NCI-H1694 (cell line): ENCODE results near the gene STARD13.

Source experiments
- DNase-seq: peaks from one replicate; lab custom pipeline; 2025; lab: John Stamatoyannopoulos, UW

The STARD13 gene

DNA sequence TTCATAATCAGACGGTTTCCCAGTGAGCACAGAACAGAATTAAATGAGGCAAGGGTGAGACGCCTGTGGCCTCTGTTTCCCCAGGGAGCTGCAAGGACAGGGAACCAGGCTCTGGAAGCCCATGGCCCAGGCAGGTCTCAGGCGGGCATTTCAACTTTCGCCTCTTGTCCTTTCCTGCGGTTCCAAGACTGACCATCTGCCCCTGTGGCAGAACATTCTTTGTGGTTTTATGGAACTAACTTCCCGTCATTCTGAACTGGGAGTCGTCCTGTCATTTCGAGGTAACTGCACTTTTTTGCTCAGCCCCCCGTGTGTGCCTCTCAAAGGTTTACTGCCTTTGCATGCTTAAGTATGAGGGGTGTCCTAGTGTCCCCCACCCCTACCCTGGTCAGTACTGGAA, 198.5 kb downstream of the STARD13 start:
- no peak for DNase-seq

DNA sequence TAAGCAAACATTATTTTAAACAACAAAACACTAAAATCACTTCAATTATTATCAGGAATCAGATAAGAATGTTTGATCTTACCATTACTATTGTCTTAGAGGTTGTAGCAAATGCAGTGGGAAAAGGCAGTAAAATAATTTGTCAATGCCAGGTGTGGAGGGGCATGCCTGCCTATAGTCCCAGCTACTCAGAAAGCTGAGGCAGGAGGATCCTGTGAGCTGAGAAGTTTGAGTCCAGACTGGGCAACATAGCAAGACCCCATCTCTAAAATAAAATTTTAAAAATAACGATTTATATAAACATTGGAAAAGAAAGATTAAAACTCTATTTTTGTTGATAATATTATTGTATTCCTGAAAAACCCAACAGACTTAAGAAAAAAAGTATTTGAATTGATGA, 202.5 kb downstream of the STARD13 start:
- DNase-seq: no peak

DNA sequence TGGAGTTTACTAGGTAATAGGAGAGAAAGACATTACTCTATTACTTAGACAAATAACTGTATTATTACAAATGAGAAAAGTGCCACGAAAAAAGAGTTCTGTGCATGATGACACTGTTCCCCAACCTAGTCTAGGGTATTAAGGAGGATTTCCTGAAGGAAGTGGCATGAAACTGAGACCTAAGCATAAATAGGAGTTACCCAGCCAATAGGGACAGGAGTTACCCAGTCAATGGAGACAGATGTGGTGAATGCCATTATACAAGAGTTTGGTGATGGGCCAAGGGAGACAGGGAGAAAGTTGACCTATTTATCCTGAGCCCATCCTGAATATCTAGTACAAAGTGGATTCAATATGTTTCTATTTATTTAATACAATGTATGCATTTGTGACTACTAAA, 203.9 kb downstream of the STARD13 start:
- DNase-seq: no peak

DNA sequence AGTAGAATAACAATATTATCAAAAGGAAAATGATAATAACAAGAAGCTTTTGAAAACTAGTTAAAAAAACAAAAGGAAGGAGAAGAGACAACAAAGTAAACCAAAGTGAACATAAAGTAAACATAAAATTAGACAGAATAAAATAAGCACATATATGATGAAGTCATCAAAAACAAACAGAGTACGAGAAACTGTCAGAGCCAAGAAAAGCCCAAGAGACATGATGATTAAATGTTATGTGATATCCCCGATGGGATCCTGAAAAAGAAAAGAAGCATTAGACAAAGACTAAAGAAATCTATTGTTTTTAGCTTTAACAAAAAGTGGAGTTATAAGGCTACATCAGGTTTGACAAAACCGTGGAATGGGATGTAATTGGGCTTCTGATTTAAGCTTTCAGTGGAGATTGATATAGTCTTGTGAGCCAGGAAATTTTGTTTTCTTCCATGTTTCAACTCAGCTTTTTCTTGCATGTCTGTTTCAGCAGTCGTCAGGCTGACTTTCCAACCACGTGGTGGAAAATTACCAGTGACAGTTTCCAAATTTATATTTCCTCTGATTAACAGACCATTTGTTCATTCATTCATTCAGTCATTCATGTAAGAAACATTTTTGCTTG, 204.5 kb downstream of the STARD13 start:
- DNase-seq: no peak

- DNase-seq: no peak
These were observed 205.6 kb downstream of the STARD13 start for GRCh38 chr13:33079960-33080359.

GRCh38 chr13:33078263-33078662, 207.3 kb downstream of the STARD13 start:
- no peak for DNase-seq

DNA sequence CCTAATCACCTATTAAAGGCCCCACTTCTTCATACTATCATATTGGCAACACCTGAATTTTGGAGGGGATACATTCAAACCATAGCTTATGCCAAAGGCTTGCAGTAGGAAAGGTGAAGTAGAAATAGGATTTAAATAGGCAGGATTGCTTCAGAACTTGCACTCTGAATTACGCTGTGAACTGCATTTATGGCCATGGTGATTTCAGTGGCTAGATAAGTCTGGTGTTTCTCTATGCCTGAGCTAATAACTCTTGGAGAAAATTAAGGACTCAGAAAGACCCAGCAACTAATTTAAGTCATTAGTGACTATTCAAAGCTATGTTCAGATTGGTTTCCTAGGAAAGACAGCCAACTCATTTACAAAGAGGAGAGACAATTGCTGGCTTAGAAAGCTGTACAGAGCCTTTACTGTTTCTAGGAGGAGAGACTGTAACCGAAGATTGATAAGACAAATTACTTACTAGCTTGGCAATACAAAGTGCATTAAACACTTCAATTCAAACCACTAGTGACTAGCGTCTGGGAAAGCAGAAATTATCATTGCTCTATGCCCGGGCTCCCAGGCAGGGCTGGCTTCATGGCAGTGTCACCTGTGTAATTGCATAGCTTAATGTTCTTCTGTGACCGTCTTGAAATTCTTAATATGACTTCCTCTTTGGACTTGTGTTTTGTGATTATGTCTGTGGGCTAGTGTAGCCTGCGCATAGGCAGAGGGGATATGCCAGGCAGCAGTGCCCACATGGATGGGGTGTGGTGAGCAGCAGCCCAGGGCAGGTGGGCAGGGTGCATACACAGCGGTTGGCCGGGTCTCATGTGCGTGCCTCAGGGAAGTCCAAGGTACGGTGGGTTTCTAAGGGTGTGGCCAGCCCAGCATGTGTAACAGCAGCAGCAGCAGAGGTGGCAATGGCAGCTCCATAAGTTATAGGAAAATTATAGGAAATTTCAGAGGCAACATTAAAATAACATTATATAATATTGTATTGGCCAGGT, 209.3 kb downstream of the STARD13 start:
- no peak for DNase-seq

GRCh38 chr13:33073338-33073737, 212.2 kb downstream of the STARD13 start:
- DNase-seq: no peak

GRCh38 chr13:33072759-33073158, 212.8 kb downstream of the STARD13 start:
- no peak for DNase-seq

GRCh38 chr13:33072282-33072681, 213.3 kb downstream of the STARD13 start:
- DNase-seq: no peak

GRCh38 chr13:33070713-33071112, 214.8 kb downstream of the STARD13 start:
- no peak for DNase-seq

GRCh38 chr13:33069365-33069764, 216.2 kb downstream of the STARD13 start:
- DNase-seq: no peak

- no peak for DNase-seq
These were observed 219.2 kb downstream of the STARD13 start for GRCh38 chr13:33066329-33066728.

- DNase-seq: no peak
These were observed 224.7 kb downstream of the STARD13 start for GRCh38 chr13:33060815-33061214.

DNA sequence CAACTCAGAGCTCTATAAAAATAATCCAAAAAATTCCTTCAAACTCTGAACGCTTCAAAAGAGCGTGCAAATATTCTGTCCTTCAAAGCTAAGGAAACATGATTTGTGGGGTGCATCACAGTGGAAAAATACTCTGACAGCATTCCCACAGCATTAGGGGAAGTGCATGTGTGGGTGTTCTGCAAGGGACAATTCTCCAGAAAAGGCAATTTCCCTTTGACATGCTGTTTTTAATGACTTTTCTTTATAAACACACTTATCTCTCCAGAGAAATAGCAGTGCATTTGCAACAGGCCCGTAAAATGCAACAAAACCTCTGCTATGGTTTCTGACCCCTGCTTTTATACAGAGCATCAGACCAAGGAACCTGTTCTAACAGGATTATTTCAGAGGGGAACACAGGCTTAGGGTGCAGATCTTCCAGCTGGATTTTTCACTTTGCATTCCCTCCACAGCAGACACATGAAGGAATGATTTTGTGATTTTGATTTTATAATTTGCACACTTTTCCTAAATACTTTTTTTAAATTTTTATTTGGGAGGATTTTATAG, 226.7 kb downstream of the STARD13 start:
- DNase-seq: no peak

DNA sequence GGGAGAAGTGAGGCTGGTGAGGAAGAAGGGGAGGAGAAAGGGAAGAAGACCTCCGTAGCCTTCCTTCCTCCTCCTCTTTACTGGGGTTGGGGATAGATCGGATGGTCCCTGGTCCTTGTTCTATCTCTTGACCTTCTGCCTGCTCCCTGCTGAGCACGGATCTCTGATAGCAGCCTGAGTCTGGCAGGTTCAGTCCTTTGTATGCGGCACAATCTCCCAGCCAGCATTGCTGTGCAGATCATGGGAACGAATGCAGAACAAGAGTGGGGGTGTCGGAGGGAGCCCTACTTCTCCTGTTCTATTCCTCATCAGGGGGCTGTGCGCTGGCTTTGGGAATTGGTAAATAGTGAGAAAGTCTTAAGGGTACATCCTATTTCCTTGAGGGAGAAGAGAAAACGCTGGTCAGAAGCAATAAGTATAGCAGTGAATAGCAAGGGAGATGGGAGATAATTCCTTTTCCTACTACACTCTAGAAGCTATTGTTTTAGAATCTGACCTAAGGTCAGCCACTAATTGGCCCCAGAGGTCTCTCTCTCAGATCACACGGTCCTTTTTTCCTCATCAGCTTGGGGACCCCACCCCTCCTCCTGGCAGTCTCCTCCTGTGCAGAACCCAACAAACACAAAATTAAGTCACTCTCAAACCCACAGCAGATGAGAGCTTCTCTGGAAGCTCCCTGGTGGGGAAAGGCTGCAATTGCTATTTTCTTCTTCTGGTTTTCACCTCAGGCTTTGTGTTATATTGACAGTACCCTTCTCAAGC, 228.4 kb downstream of the STARD13 start:
- peak; percentile 16 for DNase-seq

DNA sequence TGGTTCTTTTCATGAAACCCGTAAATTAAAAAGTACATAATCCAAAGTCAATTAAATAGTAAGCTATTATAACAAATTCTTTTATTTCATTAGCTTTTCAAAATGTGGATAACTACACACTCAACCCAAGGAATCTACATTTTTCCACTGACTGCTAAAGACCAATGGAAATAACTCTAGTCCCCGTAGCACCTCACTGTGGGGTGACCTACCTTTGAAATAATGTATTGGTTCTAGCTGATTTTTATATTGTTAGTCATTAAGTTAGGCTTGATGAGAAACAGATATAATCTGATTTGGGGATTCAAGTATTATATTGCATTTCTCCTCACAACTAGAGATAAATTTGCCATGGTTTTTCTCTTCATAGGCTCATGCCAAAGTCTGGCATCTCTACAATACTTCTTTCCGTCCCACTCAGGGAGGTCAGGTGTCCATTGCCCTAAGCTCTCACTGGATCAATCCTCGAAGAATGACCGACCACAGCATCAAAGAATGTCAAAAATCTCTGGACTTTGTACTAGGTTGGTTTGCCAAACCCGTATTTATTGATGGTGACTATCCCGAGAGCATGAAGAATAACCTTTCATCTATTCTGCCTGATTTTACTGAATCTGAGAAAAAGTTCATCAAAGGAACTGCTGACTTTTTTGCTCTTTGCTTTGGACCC, 232.0 kb downstream of the STARD13 start:
- DNase-seq: no peak
